ENCODE results near the gene AP3D1.

AP3D1 gene

DNA sequence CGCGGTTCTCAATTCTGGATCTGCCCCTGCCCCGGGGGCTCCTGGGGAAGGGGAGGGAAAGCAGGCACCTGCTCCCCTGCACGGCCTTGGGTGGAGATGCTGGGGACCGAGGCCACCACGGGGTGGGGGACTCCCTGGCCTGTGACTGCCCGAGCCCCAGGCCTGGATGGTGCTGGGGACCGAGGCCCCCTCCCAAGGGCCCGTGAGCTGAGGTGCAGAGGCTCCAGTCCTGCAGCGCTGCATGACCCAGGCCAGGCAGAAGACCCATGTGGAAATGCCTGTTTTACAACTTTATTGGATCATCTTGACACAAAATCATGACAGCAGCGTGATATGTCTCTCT, 50.7 kb downstream of the AP3D1 start:
- no peak overlapping the region for H3K4me3 ChIP-seq
- TF ChIP-seq, protein P1, sequence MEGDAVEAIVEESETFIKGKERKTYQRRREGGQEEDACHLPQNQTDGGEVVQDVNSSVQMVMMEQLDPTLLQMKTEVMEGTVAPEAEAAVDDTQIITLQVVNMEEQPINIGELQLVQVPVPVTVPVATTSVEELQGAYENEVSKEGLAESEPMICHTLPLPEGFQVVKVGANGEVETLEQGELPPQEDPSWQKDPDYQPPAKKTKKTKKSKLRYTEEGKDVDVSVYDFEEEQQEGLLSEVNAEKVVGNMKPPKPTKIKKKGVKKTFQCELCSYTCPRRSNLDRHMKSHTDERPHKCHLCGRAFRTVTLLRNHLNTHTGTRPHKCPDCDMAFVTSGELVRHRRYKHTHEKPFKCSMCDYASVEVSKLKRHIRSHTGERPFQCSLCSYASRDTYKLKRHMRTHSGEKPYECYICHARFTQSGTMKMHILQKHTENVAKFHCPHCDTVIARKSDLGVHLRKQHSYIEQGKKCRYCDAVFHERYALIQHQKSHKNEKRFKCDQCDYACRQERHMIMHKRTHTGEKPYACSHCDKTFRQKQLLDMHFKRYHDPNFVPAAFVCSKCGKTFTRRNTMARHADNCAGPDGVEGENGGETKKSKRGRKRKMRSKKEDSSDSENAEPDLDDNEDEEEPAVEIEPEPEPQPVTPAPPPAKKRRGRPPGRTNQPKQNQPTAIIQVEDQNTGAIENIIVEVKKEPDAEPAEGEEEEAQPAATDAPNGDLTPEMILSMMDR (IDR thresholded peaks at IDR 0.05): no peak
- no peaks in the 10 kb centered on the region for H3K9me3 ChIP-seq
- intact Hi-C loops (cut with DNase I; ENCODE audit: low total_unique reads): no loop called here
- H3K36me3 ChIP-seq: peaks cover 14 to 60% (median 40%) of the 10 kb centered on the region in 3 donors
- H3K4me1 ChIP-seq: peaks cover 4 to 12% (median 10%) of the 10 kb centered on the region in 4 donors
- DNase-seq: no peak
- H3K27ac ChIP-seq: no peak overlapping the region
- no peaks in the 10 kb centered on the region for H3K27me3 ChIP-seq

DNA sequence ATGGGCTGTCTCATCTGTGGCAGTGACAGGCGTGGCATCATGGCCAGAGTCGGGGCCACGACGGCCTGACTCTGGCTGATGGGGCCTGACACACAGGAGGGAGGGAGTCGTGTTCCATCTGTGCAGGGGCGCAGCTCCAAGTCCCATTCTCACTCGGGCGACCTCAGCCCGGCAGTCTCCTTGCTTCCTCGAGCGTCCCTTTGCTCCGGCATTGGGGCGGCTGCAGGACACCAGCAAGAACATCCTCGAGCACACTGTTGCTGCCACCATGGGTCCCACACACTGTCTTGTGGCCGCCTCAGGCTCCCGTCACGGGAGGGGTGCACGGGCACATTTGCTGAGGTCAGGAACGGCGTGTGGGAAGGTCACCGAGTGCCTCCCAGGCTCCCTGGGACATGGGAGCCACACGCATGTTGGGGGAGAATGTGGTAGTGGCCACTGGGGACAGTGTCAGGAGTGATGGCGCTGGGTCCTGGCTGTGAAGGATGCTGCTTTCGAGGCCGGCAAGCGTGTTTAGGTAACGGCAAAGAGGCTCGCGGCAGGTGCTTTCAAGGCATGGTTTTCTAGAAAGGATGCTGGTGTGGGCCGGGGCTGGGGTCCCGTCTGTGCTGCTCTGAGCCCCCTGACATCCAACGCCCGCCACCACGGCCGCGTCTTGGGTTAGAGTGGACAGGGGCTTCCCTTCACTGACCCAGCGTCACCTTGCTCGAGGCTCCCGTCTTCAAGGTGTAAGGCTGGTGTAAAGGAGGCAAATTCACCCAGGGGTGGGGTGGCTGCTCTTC, 51.2 kb downstream of the AP3D1 start:
- no peak overlapping the region for H3K4me3 ChIP-seq
- TF ChIP-seq, protein P1 (IDR thresholded peaks at IDR 0.05): no peak
- H3K27me3 ChIP-seq: no peaks in the 10 kb centered on the region
- H3K36me3 ChIP-seq: peaks cover 12 to 55% (median 35%) of the 10 kb centered on the region in 3 donors
- H3K4me1 ChIP-seq: peaks cover 4 to 17% (median 15%) of the 10 kb centered on the region in 4 donors
- H3K27ac ChIP-seq: no peak overlapping the region
- H3K9me3 ChIP-seq: no peaks in the 10 kb centered on the region
- intact Hi-C loops (cut with DNase I; ENCODE audit: low total_unique reads): no loop called here
- DNase-seq: no peak

DNA sequence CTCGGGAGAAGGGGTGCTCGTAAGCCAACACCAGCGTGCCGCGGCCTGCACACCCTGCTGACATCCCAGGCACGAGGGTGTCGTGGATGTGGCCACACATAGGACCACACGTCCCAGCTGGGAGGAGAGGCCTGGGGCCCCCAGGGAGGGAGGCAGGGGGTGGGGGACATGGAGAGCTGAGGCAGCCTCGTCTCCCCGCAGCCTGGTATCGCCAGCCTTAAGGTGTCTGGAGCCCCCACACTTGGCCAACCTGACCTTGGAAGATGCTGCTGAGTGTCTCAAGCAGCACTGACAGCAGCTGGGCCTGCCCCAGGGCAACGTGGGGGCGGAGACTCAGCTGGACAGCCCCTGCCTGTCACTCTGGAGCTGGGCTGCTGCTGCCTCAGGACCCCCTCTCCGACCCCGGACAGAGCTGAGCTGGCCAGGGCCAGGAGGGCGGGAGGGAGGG, 52.3 kb downstream of the AP3D1 start:
- peaks cover 4 to 28% (median 23%) of the 10 kb centered on the region in 4 donors for H3K4me1 ChIP-seq
- intact Hi-C loops (cut with DNase I; ENCODE audit: low total_unique reads): no loop called here
- H3K4me3 ChIP-seq: no peak overlapping the region
- no peaks in the 10 kb centered on the region for H3K9me3 ChIP-seq
- no peak overlapping the region for H3K27ac ChIP-seq
- DNase-seq: no peak
- no peaks in the 10 kb centered on the region for H3K27me3 ChIP-seq
- peaks cover 12 to 48% (median 31%) of the 10 kb centered on the region in 3 donors for H3K36me3 ChIP-seq
- TF ChIP-seq, protein P1 (IDR thresholded peaks at IDR 0.05): no peak

DNA sequence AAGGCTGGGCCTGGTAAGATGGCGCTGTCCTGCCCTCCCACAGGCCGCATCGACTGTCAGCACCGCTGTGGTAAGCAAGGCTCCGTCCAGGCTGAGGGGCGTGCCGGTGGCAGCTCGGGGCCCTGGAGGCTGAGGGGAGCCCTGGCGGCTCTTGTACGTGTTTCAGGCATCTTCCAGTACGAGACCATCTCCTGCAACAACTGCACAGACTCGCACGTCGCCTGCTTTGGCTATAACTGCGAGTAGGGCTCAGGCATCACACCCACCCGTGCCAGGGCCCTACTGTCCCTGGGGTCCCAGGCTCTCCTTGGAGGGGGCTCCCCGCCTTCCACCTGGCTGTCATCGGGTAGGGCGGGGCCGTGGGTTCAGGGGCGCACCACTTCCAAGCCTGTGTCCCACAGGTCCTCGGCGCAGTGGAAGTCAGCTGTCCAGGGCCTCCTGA, 53.5 kb downstream of the AP3D1 start:
- TF ChIP-seq, protein P1 (IDR thresholded peaks at IDR 0.05): no peak
- peaks cover 12 to 47% (median 31%) of the 10 kb centered on the region in 3 donors for H3K36me3 ChIP-seq
- H3K27me3 ChIP-seq: no peaks in the 10 kb centered on the region
- H3K4me1 ChIP-seq: peaks cover 4 to 39% (median 29%) of the 10 kb centered on the region in 4 donors
- no peak overlapping the region for H3K4me3 ChIP-seq
- H3K9me3 ChIP-seq: no peaks in the 10 kb centered on the region
- peak overlapping the region in 1 of 2 donors; percentile 87 for H3K27ac ChIP-seq
- no peak for DNase-seq
- intact Hi-C loops (cut with DNase I; ENCODE audit: low total_unique reads): no loop called here

DNA sequence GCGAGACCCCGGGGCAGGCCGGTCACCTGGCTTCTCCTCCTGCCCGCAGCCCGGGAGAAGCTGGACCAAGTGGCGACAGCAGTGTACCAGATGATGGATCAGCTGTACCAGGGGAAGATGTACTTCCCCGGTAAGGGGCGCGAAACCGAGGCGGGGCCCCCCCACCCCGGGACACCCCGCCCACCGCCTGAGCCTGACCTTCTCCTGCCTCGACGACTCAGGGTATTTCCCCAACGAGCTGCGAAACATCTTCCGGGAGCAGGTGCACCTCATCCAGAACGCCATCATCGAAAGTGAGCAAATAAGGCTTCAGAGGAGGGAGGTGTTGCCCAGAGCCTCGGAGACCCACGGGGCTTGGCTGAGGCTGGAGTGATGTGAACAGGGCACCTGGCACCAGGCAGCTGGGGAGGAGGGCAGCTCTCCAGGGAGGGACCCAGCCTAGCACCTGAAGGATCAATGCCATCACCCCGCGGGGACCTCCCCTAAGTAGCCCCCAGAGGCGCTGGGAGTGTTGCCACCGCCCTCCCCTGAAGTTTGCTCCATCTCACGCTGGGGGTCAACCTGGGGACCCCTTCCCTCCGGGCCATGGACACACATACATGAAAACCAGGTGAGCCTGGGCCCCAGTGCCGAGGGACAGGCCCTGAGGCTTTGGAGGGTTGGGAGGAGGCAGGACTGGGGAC, 54.0 kb downstream of the AP3D1 start:
- H3K4me3 ChIP-seq: peak overlapping the region; percentile 55 to 90
- TF ChIP-seq, protein P1 (IDR thresholded peaks at IDR 0.05): no peak

More for the DNA sequence above, 54.0 kb downstream of the AP3D1 start:
- Histone ChIP-seq H3K27ac (peak overlapping the region; percentile 66 to 87), H3K4me1 (peaks cover 4 to 42% (median 31%) of the 10 kb centered on the region in 4 donors), H3K36me3 (peaks cover 12 to 46% (median 31%) of the 10 kb centered on the region in 3 donors), H3K9me3 (no peaks in the 10 kb centered on the region), H3K27me3 (no peaks in the 10 kb centered on the region)
- DNase-seq: peak in 1 of 2 donors; percentile 32
- intact Hi-C loops (cut with DNase I; ENCODE audit: low total_unique reads): no loop called here

All from tibial artery (tissue), 4 donors.